Endothelial cell of umbilical vein (primary cell): ENCODE results near the gene MATCAP1. TPM values are rescaled to one million over a fixed set of nuclear protein-coding genes. Genes with fewer than 3 reads are reported as not detected.

ENCODE experiments used
- BruUV-seq: library from RNA; stranded (reverse); fragments of 400-500 nt; replicated peaks from 2 replicates; lab custom pipeline; 2021; lab: Mats Ljungman, UMichigan
- CTCF ChIA-PET: fragments of 300-600, 350-600 bp; sonication (Branson Sonifier 250); formaldehyde crosslinking; loops from one replicate; lab custom pipeline; 2021; ENCODE audit warnings: antibody characterized with exemption, inconsistent platforms; lab: Charles Lee
- POLR2A ChIA-PET: fragments of 300-600, 350-600 bp; sonication (Branson Sonifier 250); formaldehyde crosslinking; loops from one replicate; lab custom pipeline; 2021; ENCODE audit warnings: antibody characterized with exemption, inconsistent platforms; lab: Charles Lee
- DNase-seq: peaks from one replicate; pipeline ENCODE4 v3.0.0-alpha.2; 2011; ENCODE audit warnings: low read depth, low spot score
- FAIRE-seq: peaks from 2 replicates; lab custom pipeline; 2011; peaks lifted over from hg19 to GRCh38; lab: Jason Lieb, UNC
- H2AFZ ChIP-seq: 2 replicates; pipeline ENCODE4 v1.6.0; 2012; ENCODE audit warnings: low read depth, low read length, control low read depth, inconsistent platforms
- H3K27ac ChIP-seq: 2 replicates; pipeline ENCODE4 v1.5.1; 2011; ENCODE audit warnings: low read depth, mild to moderate bottlenecking, control low read depth, low read length, moderate library complexity; ENCODE audit not compliant: insufficient read depth
- H3K27me3 ChIP-seq, 2 experiments: 2 replicates each; pipeline versions ENCODE4 v1.6.0 to v1.6.1; 2011; ENCODE audit warnings: low read length in 2 of 2, mixed read lengths in 1 of 2; ENCODE audit not compliant: control insufficient read depth in 2 of 2, insufficient read depth in 2 of 2
- H3K36me3 ChIP-seq, 2 experiments: 2 replicates in 1 of 2; 3 replicates in 1 of 2; pipeline ENCODE4 v1.5.1; 2011; ENCODE audit warnings: low read length in 2 of 2, mild to moderate bottlenecking in 1 of 2, moderate library complexity in 1 of 2; ENCODE audit not compliant: control insufficient read depth in 2 of 2, insufficient read depth in 2 of 2; ENCODE audit errors: extremely low read depth in 1 of 2
- H3K4me1 ChIP-seq: 3 replicates; pipeline ENCODE4 v1.5.1; 2011; ENCODE audit warnings: mild to moderate bottlenecking, low read length; ENCODE audit not compliant: control insufficient read depth, insufficient read depth; ENCODE audit errors: extremely low read depth
- H3K4me2 ChIP-seq: 2 replicates; pipeline ENCODE4 v1.6.1; 2011; ENCODE audit warnings: low read length, control low read depth, mixed read lengths; ENCODE audit not compliant: insufficient read depth
- H3K4me3 ChIP-seq, 3 experiments: fragments of 200-600 bp in 1 of 3; sonication (generic), shearing (Covaris generic) in 1 of 3; replicated peaks in 1 of 3; 2 replicates each; pipeline ENCODE4 v1.5.1; 2011 to 2016; ENCODE audit warnings: control low read depth in 3 of 3, low read length in 3 of 3, mild to moderate bottlenecking in 2 of 3, inconsistent platforms in 1 of 3, low read depth in 1 of 3, moderate library complexity in 1 of 3; ENCODE audit not compliant: insufficient read depth in 1 of 3
- H3K79me2 ChIP-seq: 2 replicates; pipeline ENCODE4 v1.6.0; 2012; ENCODE audit warnings: low read length, inconsistent platforms; ENCODE audit not compliant: control insufficient read depth, insufficient read depth
- H3K9ac ChIP-seq: replicated peaks from 2 replicates; pipeline ENCODE3; 2011; ENCODE audit warnings: low read length, control low read depth; ENCODE audit not compliant: insufficient read depth; ENCODE audit errors: extremely low read depth
- H3K9me1 ChIP-seq: replicated peaks from 3 replicates; pipeline ENCODE4 v1.6.0; 2011; ENCODE audit warnings: mild to moderate bottlenecking, low read length; ENCODE audit not compliant: control insufficient read depth, insufficient read depth; ENCODE audit errors: extremely low read depth
- H3K9me3 ChIP-seq: replicated peaks from 2 replicates; pipeline ENCODE4 v1.5.1; 2012; ENCODE audit warnings: low read length, inconsistent platforms; ENCODE audit not compliant: control insufficient read depth, insufficient read depth
- H4K20me1 ChIP-seq: replicated peaks from 2 replicates; pipeline ENCODE3; 2011; ENCODE audit warnings: mild to moderate bottlenecking, low read length; ENCODE audit not compliant: control insufficient read depth, insufficient read depth; ENCODE audit errors: extremely low read depth
- CTCF ChIP-seq, 2 donors: IDR thresholded peaks; 1 replicate in 1 of 2; 2 replicates in 1 of 2; pipeline ENCODE4 v1.5.1; 2011; ENCODE audit warnings: low read length in 2 of 2, mild to moderate bottlenecking in 2 of 2, moderate library complexity in 2 of 2, control low read depth in 1 of 2, inconsistent platforms in 1 of 2, low read depth in 1 of 2; ENCODE audit not compliant: insufficient read depth in 1 of 2; ENCODE audit errors: extremely low read depth in 1 of 2
- EZH2 ChIP-seq: IDR thresholded peaks from 2 replicates; pipeline ENCODE4 v1.6.1; 2012; ENCODE audit warnings: borderline replicate concordance, low read depth, mild to moderate bottlenecking, moderate library complexity, low read length, inconsistent platforms; ENCODE audit not compliant: severe bottlenecking
- FOS ChIP-seq: IDR thresholded peaks from 2 replicates; pipeline ENCODE4 v1.6.1; 2011; ENCODE audit warnings: mild to moderate bottlenecking, low read length, moderate library complexity, borderline replicate concordance; ENCODE audit not compliant: insufficient read depth
- JUN ChIP-seq: IDR thresholded peaks from 2 replicates; pipeline ENCODE4 v1.6.1; 2011; ENCODE audit warnings: borderline replicate concordance, low read depth; ENCODE audit not compliant: insufficient read length, insufficient read depth
- POLR2A ChIP-seq: IDR thresholded peaks from 2 replicates; pipeline ENCODE4 v1.6.1; 2012; ENCODE audit warnings: low read depth, mild to moderate bottlenecking, control low read depth, low read length
- POLR2AphosphoS5 ChIP-seq: IDR thresholded peaks from 2 replicates; pipeline ENCODE4 v1.6.1; 2012; ENCODE audit warnings: low read depth, mild to moderate bottlenecking, control low read depth, low read length, moderate library complexity; ENCODE audit not compliant: insufficient read depth
- dilution Hi-C: fragments of 300-500 bp; cut with MboI; formaldehyde crosslinking; loops from one replicate; pipeline ENCODE4 v1.15.0; 2019; ENCODE audit warnings: low sequenced_read_pairs; ENCODE audit not compliant: extremely low pct_ligation_motif_present
- intact Hi-C: fragments of 100-400 bp; cut with micrococcal nuclease; formaldehyde crosslinking; loops from one replicate; pipeline ENCODE4 v1.10.0; 2022
- polyA plus RNA-seq, 4 experiments: library from polyadenylated mRNA; depleted of rRNA in 3 of 4; stranded (reverse) in 3 of 4; unstranded in 1 of 4; fragments of >200 nt; gene quantifications; 2 replicates each; pipeline versions ENCODE4 v1.2.1 to v1.2.3, GENCODE V29; 2011 to 2012; ENCODE audit warnings: missing spikeins in 1 of 4
- total RNA-seq: library from RNA; stranded (reverse); gene quantifications from 2 replicates; pipeline ENCODE4 v1.2.3, GENCODE V29; 2021

Gene MATCAP1
- total and polyA plus RNA-seq, 2 donors (not counting 3 experiments of a cell fraction or from before 2014, with no cell fraction given) = 44.5 to 53.3 TPM

- Histone ChIP-seq H3K36me3 (peaks cover 10 to 39% of the 10 kb centered on the region in 2 experiments), H3K27ac (no peak overlapping the region), H3K4me1 (peaks cover 18% of the 10 kb centered on the region), H3K9ac (peak overlapping the region; percentile 77), H3K27me3 (no peaks in the 10 kb centered on the region), H3K4me3 (peak overlapping the region in 1 of 3 experiments; percentile 78), H3K9me1 (no peaks in the 10 kb centered on the region), H3K79me2 (peaks cover 11% of the 10 kb centered on the region), H3K4me2 (peak overlapping the region; percentile 79), H3K9me3 (no peaks in the 10 kb centered on the region), H4K20me1 (no peaks in the 10 kb centered on the region), H2AFZ (no peak overlapping the region)
- DNase-seq = no peak
- no peak for FAIRE-seq
- intact Hi-C loops (loop anchor here (5.0 kb wide), 1 partner anchor 36 kb away; the partner anchor contains the start of genes E2F4 and EXOC3L1), dilution Hi-C loops (no loop called here)
- no TSS peak for BruUV-seq
- ChIA-PET CTCF (interaction anchor here (0.9 to 2.6 kb wide), 2 partner anchors 30 to 32 kb away, joined by 3 to 15 read pairs; no protein-coding TSS in a partner anchor), POLR2A (interaction anchor here (0.5 to 1.8 kb wide), 3 partner anchors 16 to 50 kb away, joined by 5 to 10 read pairs (median 8); partner anchors contain the start of gene FHOD1)
- no peak for TF ChIP-seq POLR2AphosphoS5
- TF ChIP-seq FOS = no peak
- no peak for TF ChIP-seq CTCF (IDR thresholded peaks at IDR 0.05; ENCODE audit: extremely low read depth in 1 of 2, insufficient read depth in 1 of 2, low read depth in 1 of 2, low read length in 2 of 2)
- TF ChIP-seq JUN = no peak
- TF ChIP-seq EZH2 = no peak
- peak; percentile 37 for TF ChIP-seq POLR2A
Observed at GRCh38 chr16:67228034-67228785, 44.4 kb upstream of the MATCAP1 start.
